HFF-Myc (cell line): ENCODE measurements around the gene ATP8B3.
"Not testable (repeated sequence)": the region's sequence is repeated elsewhere in the genome, so short reads cannot be mapped to it uniquely, and the experiment has no call there.

ENCODE experiments used
- DNase-seq: peaks from one replicate; pipeline ENCODE4 v3.0.0-alpha.2; 2011; ENCODE audit warnings: low read depth; ENCODE audit errors: extremely low read depth
- H3K4me3 ChIP-seq: replicated peaks from 2 replicates; pipeline ENCODE4 v1.5.1; 2011; ENCODE audit warnings: low read depth, mild to moderate bottlenecking, control low read depth, low read length
- CTCF ChIP-seq: IDR thresholded peaks from 2 replicates; pipeline ENCODE4 v1.5.1; 2012; ENCODE audit warnings: mild to moderate bottlenecking, low read depth, low read length, control low read depth; ENCODE audit errors: missing control alignments

Gene ATP8B3

DNA sequence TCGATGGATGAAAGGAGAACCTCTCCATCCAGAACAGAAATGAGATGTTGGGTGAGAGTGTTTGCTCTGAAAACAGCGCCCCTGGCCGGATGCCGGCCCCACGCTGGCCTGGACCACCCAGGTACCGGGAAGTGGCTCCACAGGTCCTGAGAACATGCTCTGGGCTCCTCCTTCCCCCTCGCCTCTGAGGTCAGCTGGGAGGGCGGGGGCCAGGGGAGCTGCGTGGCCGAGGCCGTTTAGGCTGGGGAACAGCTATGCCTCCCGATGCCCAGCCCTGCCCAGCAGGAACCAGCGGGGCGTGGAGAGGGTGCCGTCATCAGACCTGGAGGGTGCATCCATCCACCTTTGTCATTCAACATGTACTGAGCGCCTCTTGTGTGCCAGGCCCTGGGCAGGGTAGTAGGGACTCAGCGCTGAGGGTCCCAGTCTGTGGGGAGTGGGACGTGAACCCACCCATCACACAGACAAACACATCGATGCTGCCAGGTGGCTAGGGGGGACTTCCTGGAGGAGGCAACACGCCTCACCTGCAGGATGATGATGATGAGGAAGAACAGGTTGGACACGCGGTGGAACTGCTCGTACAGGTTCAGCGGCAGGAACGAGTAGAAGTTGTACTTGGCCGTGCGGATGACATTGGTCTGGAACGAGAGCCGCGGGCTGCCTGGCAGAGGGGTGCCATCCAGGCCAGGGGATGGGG is 4.2 kb downstream of the ATP8B3 start:
- DNase-seq, result no peak
- no peak overlapping the region for H3K4me3 ChIP-seq
- TF ChIP-seq CTCF, result no peak

GRCh38 chr19:1807030-1807694 is 4.9 kb downstream of the ATP8B3 start:
- TF ChIP-seq CTCF, result no peak
- H3K4me3 ChIP-seq, result no peak overlapping the region
- DNase-seq, result no peak

DNA sequence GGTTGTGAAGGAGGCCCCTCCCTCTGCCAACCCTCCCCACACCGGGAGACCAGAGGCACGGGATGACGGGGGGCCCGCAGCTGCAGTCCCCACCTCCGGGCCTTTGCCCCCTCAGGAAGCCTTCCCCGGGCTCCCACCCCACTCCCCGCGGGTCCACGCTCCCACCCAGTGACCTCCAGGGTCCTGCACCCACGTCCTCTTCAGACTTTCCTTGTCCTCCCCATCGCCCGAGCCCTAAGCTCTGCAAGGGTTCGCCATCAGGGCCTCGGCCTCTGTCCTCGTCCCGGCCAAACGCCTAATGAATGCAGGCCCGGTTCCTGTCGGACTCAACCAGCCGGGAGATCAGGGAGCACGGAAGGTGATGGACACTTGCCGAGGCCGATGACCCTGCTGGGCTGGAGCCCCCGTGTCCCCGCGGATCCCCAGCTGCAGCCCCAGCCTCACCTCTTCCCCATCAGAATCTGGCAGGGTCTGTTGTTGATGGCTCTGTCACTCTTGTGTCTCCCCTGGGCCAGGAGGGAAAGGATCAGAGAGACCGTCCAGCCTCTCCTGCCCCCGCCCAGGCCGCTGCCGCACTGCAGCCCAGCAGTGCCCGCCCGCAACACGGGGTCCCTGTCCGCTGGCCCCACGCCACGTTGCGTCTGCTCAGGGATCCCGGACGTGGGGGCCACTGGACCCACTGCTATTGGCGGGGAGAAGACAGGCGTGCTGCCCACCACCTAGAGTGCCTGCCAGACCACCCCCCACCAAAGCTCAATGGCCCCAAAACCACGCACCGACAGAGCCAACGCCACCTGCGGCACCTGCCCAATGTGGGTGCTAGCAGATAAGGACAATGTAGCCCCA is 5.7 kb downstream of the ATP8B3 start:
- H3K4me3 ChIP-seq, result no peak overlapping the region
- no peak for TF ChIP-seq CTCF
- no peak for DNase-seq

DNA sequence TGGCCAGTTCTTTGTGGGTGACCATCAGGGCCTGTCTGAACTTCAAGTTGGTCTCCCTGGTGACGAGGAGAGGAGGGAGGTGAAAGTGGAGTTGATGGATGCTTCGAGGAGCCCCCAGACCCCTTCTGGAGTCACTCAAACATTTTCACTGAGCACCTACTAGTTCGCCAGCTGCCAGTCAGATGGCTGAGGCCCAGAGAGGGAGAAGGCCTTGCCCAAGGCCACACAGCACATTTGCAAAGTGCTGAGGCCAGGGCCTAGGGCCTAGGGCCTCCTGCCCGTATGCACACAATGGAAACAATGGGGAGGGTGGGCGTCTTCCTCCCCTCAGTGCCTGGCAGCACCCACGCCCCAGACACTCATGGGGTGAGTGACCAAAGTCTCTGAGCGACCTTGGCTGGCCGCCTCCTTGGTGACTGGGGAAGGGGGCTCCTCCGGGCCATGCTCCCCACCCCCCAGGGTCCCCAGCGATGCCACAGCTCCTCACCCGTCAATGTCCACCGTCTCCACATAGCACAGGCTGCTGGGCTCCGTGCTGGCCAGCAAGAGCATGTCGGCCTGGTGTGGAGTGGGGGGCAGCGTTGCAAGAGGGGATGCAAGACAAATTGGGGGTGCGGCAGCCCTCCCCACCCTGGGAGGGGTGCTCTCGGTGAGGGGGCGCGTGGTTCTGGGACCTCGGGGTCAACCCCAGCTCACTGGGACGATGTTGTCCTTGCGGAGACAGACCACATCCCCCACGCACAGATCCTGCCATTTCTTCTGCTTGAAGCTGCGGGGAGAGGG is 6.5 kb downstream of the ATP8B3 start:
- no peak for TF ChIP-seq CTCF
- DNase-seq, result no peak
- no peak overlapping the region for H3K4me3 ChIP-seq

DNA sequence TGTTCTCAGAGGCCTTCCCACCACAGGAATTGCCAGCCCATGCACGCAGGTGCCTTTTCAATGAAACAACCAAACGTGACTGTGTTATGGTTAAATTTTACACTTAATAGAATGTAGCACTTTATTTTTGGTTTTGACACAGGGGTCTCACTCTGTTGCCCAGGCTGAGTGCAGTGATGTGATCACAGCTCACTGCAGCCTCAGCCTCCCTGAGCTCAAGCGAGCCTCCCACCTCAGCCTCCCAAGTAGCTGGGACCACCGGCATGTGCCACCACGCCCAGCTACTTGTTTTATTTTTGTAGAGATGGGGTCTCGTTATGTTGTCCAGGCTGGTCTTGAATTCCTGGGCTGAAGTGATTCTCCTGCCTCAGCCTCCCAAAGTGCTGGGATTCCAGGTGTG is 7.2 kb downstream of the ATP8B3 start:
- no peak for TF ChIP-seq CTCF
- no peak overlapping the region for H3K4me3 ChIP-seq
- DNase-seq, result no peak

- TF ChIP-seq CTCF, result no peak
- H3K4me3 ChIP-seq, result no peak overlapping the region
- DNase-seq, result no peak
Measured at GRCh38 chr19:1799695-1800342, 12.3 kb downstream of the ATP8B3 start.

GRCh38 chr19:1797313-1797712 is 14.8 kb downstream of the ATP8B3 start:
- not testable (repeated sequence) for H3K4me3 ChIP-seq, DNase-seq
